GM10266 (cell line): Measurements from ENCODE around the gene TRAFD1.
"Not testable (repeated sequence)": the region's sequence is repeated elsewhere in the genome, so short reads cannot be mapped to it uniquely, and the experiment has no call there.

Experiments used
- DNase-seq: peaks from one replicate; pipeline ENCODE4 v3.0.0; 2012; ENCODE audit errors: extremely low spot score
- TF ChIP-seq, protein P1 (sequence below): IDR thresholded peaks from 2 replicates; pipeline ENCODE4 v1.5.1; 2012; ENCODE audit warnings: mild to moderate bottlenecking, low read depth; ENCODE audit not compliant: control insufficient read depth, insufficient read depth; ENCODE audit errors: missing control alignments

The TRAFD1 gene

GRCh38 chr12:112125250-112125999, at the start of gene TRAFD1:
TRAFD1 (plus strand) TSS chr12:112125560; CDS start chr12:112130523, 4,963 bp downstream.
- peak; percentile 98 for DNase-seq
- TF ChIP-seq, protein P1, sequence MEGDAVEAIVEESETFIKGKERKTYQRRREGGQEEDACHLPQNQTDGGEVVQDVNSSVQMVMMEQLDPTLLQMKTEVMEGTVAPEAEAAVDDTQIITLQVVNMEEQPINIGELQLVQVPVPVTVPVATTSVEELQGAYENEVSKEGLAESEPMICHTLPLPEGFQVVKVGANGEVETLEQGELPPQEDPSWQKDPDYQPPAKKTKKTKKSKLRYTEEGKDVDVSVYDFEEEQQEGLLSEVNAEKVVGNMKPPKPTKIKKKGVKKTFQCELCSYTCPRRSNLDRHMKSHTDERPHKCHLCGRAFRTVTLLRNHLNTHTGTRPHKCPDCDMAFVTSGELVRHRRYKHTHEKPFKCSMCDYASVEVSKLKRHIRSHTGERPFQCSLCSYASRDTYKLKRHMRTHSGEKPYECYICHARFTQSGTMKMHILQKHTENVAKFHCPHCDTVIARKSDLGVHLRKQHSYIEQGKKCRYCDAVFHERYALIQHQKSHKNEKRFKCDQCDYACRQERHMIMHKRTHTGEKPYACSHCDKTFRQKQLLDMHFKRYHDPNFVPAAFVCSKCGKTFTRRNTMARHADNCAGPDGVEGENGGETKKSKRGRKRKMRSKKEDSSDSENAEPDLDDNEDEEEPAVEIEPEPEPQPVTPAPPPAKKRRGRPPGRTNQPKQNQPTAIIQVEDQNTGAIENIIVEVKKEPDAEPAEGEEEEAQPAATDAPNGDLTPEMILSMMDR, result no peak

- DNase-seq, result no peak
- TF ChIP-seq, protein P1, result no peak
Observed at GRCh38 chr12:112087055-112087850, 38.1 kb upstream of the TRAFD1 start.

- DNase-seq, result no peak
- TF ChIP-seq, protein P1, result no peak
Observed at GRCh38 chr12:112087851-112088250, 37.5 kb upstream of the TRAFD1 start.

GRCh38 chr12:112091563-112091962, 33.8 kb upstream of the TRAFD1 start:
- TF ChIP-seq, protein P1, result no peak
- DNase-seq, result no peak

DNA sequence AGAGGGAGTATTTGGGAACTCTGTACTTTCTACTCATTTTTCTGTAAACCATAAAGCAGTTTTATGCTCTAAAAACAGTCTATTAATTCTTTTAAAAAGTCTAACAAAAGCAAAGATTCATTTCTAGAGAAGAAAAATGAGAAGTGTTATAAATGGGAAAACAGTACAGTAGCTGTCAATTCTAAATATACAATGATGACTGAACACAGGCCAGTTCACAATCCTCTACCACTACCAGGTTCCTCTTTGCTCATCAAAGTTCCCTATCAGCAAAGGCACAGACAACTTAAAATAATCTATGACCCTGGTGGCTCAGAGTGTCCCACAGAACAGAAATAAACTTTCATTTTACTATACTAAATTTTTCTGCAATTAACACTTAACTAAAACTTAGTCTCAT, 29.3 kb upstream of the TRAFD1 start:
- peak; percentile 64 for DNase-seq
- TF ChIP-seq, protein P1, result no peak

DNA sequence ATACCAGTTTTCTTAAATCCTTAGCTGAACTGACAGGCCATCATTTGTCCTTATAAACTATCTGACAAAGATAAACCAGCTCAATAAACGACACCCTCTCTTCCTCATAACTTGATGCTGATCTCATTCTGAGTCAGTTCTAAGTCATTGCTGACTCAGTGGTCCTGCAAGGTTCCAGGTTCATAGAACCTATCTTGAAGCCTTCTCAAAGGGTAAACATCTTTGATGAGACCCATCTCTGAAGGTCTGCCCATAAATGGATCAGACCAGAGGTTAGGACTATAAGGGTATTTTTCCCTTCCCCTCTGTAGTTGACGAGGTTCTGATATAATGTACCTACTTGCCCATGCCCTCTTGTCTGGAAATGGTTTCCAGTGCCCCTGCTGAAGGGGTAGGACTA, 28.7 kb upstream of the TRAFD1 start:
- TF ChIP-seq, protein P1, result no peak
- DNase-seq, result no peak

GRCh38 chr12:112097641-112098040, 27.7 kb upstream of the TRAFD1 start:
- TF ChIP-seq, protein P1, result no peak
- no peak for DNase-seq

DNA sequence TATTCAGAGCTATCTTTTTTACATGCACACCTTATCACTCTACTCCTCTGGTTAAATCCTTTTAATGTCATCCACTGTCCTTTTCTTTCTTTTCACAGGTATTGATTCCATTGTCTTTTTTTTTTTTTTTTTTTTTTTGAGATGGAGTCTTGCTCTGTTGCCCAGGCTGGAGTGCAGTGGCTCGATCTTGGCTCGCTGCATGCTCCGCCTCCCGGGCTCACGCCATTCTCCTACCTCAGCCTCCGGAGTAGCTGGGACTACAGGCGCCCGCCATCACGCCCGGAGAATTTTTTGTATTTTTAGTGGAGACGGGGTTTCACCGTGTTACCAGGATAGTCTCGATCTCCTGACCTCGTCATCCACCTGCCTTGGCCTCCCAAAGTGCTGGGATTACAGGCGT, 24.9 kb upstream of the TRAFD1 start:
- not testable (repeated sequence) for DNase-seq
